HL-60 (cell line): Measurements from ENCODE around the gene RNF5.

ENCODE experiments used
- DNase-seq, 2 experiments: peaks; one replicate each; pipeline ENCODE4 v3.0.0-alpha.2; 2010 to 2020; ENCODE audit warnings: low read depth in 1 of 2, low spot score in 1 of 2
- H3K27ac ChIP-seq: fragments of 250-450 bp; sonication (Bioruptor Pico); replicated peaks from 2 replicates; pipeline ENCODE4 v1.5.1; 2020; ENCODE audit warnings: mild to moderate bottlenecking, moderate library complexity
- H3K27me3 ChIP-seq: fragments of 250-450 bp; sonication (Bioruptor Pico); 2 replicates; pipeline ENCODE4 v1.5.1; 2021; ENCODE audit warnings: mild to moderate bottlenecking, moderate library complexity; ENCODE audit not compliant: insufficient read depth, poor library complexity, severe bottlenecking
- H3K4me3 ChIP-seq: replicated peaks from 2 replicates; pipeline ENCODE4 v1.5.1; 2011; ENCODE audit warnings: mild to moderate bottlenecking, control low read depth, low read length; ENCODE audit not compliant: insufficient read depth
- CTCF ChIP-seq: IDR thresholded peaks from one replicate; pipeline ENCODE4 v1.5.1; 2011; ENCODE audit warnings: low read length, control low read depth, inconsistent platforms; ENCODE audit not compliant: insufficient read depth
- GABPA ChIP-seq: IDR thresholded peaks from 2 replicates; pipeline ENCODE4 v1.6.1; 2012; ENCODE audit warnings: low read depth
- POLR2AphosphoS5 ChIP-seq: IDR thresholded peaks from 2 replicates; pipeline ENCODE4 v1.6.1; 2012; ENCODE audit warnings: low read depth
- REST ChIP-seq: IDR thresholded peaks from 2 replicates; pipeline ENCODE4 v1.6.1; 2012; ENCODE audit warnings: low read depth; ENCODE audit not compliant: insufficient replicate concordance
- SPI1 ChIP-seq: IDR thresholded peaks from 2 replicates; pipeline ENCODE4 v1.6.1; 2012; ENCODE audit warnings: low read depth, mild to moderate bottlenecking, borderline replicate concordance
- long read RNA-seq: library from polyadenylated mRNA; unstranded; transcript quantifications from one replicate; pipeline ENCODE4 v2.0.0, GENCODE V29; 2020

Gene RNF5
- long read RNA-seq, partial matches to known transcripts, result 3 of 6 reads
- long read RNA-seq, other reads (novel, unspliced or antisense), result 3 of 6 reads

- H3K27ac ChIP-seq, result peak within 1 kb of the TSS; percentile 86
- peak within 1 kb of the TSS; percentile 67 for H3K4me3 ChIP-seq
- no peaks in the 10 kb centered on the region for H3K27me3 ChIP-seq
- peak; percentile 97 to 100 for DNase-seq
- TF ChIP-seq SPI1 (peak; percentile 95), REST (no peak)
Measured at GRCh38 chr6:32177788-32178546, at the start of gene RNF5. Gene RNF5 (plus strand): TSS chr6:32178405. CDS start chr6:32178512, 107 bp downstream.

GRCh38 chr6:32128751-32129296 is 49.4 kb upstream of the RNF5 start:
- no peak for TF ChIP-seq REST
- Histone ChIP-seq H3K27ac (peak overlapping the region; percentile 82), H3K4me3 (peak overlapping the region; percentile 66), H3K27me3 (no peaks in the 10 kb centered on the region)
- no peak for DNase-seq

- peak overlapping the region; percentile 82 for H3K27ac ChIP-seq
Measured at GRCh38 chr6:32129297-32130088, 48.7 kb upstream of the RNF5 start.

GRCh38 chr6:32131439-32131948 is 46.7 kb upstream of the RNF5 start:
- no peak overlapping the region for H3K27ac ChIP-seq
- TF ChIP-seq GABPA, result no peak
- no peak for TF ChIP-seq SPI1
- TF ChIP-seq POLR2AphosphoS5, result no peak
- no peak for TF ChIP-seq CTCF
- TF ChIP-seq REST, result no peak
- DNase-seq, result no peak
- no peaks in the 10 kb centered on the region for H3K27me3 ChIP-seq
- no peak overlapping the region for H3K4me3 ChIP-seq

More at GRCh38 chr6:32129297-32130088, 48.7 kb upstream of the RNF5 start:
- no peak for TF ChIP-seq SPI1
- no peak for DNase-seq
- Histone ChIP-seq H3K4me3 (peak overlapping the region; percentile 66), H3K27me3 (no peaks in the 10 kb centered on the region)
